GM10847 (cell line): ENCODE measurements around the gene COL8A1.

Source experiments
- POLR2A ChIP-seq: IDR thresholded peaks from 2 replicates; pipeline ENCODE4 v1.6.1; 2011; ENCODE audit not compliant: insufficient read length; ENCODE audit errors: extremely low read depth

Gene COL8A1

DNA sequence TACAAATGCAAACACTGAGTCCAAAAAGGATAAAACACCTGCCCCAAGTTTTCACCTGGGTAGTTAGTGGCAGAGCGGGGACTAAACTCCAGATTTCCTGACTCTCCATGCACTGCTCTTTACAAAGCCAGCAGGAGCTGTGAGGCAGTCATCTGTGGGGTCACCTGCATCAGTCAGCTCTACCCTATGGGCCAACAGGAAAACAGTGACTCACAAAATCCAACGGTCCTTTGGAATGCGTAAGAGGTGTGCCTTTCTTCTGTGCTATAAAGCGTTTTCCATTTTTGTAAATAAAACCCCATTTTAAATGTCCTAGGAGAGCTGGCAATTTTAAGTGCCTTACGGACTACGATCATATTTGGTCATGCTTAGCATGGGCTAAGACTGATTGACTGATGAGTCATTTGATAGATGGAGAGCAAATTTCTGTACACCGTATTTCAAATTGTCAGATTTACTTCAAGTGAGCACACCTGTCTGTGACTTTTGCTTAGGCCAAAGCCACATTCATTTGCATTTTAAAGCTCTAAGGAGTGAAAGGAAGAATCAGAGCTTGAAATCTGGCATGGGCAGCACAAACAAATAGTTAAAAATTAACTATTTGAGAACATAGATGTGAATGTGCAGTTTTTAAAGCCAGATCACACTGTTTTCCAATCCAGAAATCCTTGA is 4.4 kb upstream of the COL8A1 start:
- TF ChIP-seq POLR2A = no peak

DNA sequence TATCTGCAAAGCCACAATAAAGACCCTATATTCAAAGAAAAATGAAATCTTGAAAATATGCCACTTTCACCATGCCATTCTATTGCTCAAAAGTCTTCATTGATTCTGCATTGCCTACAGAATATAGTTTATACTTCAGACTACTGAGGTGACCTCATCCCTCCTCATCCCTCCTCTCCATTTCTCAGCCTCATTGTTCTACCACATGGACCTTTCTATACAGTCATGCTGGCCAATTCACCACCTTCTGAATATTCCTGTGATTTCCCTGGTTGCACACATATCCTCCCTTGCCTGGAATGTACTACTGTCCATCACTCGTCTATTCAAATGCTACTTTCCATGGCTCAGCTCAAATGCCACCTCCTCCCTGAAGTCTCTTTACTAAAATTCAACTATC is 3.5 kb upstream of the COL8A1 start:
- TF ChIP-seq POLR2A = no peak

DNA sequence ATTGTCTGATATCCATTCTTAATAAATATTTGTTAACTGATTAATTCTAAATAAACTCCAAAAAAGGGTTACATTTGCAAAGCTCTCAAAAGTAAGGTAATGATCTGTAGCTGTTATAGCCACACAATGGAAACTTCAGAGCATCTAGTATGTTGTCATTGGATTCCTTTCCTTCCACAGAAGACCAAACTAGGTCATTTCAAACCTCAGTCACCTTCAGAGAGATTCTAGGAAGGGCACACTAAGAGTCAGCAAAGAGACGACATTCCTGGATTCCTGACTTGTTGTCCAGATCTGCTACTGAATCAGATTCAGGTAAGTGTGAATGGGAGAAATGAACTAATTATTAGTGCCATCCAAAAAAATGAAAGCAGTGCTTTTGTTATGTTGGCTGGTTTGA is 3.0 kb upstream of the COL8A1 start:
- no peak for TF ChIP-seq POLR2A

DNA sequence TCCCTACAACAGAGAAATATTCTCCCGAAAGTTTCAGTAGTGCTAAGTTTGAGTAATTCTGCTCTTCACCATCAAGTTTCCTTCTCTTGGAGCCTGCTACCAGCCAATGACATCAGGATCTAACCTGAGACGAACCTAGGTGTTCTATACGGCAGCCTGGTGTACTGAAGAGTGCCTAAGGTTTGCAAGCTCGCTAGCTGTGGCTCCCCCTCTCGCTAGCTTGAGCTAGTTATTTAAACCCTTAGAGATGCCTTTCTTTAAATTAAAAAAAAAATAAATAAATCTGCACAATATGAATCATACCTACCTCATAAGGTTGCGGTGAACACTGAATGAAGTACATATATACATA is 1.4 kb upstream of the COL8A1 start:
- no peak for TF ChIP-seq POLR2A

DNA sequence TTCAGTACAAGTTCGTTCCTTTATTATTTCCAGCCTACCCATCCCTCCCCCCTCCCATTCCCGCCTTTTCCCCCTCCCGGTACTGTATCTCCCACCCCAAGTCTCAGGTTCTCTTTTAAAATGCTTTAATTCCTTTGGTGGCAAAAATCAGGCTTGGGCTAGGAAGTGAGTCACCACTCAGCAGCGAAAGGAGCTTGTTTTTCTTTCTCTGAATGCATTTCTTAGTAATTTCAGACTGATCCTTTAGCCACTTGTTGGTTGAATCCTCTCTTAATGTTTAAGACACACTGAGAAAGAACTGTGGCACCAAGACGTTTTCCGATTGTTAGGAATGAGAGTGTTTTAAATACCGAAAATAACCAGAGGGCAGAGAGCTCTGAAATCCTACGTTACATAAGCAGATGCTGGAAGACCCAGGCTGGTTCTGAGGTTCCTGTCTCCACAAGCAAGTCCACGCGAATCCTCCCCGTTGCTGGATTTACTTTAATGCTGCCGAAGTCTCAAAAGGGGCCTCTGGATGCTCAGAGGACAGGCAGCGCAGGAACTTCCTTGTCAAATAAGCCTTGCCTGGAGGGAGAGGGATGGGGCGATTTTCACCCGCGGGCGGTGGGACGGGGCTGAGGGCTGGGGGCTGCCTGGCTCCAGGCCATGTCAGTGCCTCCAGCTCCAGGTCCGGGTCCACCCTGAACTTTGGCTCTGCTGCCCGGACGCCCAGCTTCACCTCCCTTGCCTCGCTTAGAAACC is 854 bp upstream of the COL8A1 start:
- TF ChIP-seq POLR2A = no peak

DNA sequence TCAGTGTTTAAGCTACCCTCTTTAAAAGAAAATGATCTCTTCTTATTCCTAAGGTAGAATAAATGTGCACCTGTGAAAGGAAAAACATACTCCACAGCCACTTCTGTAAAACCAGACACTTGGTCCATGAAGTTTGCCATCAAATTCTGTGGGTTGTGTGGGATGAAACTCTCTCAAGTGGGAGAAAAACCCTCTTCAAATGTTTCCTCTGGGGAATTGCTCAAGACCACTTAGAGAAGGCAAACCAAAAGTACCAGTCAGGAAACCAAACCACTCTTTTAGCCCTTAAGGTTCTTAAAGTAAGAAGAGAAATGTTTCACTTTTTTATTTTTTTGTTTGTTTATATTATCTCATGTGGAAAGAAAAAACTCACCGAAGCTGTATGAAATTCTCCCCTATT is 1.2 kb downstream of the COL8A1 start:
- no peak for TF ChIP-seq POLR2A

DNA sequence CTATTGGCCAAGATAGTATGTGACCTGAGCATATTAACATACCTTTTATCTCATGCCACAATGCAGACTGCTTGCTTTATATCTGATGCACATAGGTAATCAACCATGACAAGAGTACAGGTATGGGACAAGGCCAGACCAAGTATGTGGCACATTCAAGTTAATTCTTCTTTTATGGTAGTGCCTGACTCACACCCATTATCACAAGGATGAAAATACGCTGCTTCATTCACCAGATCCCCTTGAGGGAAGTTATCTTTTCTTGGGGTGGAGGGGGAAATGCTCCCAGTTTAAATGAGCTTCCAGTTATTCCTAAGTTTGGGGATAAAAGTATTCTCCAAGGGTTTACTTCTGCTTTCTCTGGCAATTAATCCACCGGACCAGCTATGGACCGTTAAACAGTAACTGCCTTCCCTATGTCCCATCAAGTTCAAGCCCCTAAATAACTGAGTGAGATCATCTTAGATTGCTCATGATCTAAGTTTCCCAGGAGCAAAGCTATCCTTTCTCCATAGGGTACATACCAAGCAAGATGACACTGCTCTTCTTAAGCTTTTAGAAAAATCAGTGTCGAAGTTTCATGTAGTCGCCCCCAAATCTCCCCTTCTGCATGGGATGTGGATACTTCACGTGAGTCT is 1.9 kb downstream of the COL8A1 start:
- no peak for TF ChIP-seq POLR2A

DNA sequence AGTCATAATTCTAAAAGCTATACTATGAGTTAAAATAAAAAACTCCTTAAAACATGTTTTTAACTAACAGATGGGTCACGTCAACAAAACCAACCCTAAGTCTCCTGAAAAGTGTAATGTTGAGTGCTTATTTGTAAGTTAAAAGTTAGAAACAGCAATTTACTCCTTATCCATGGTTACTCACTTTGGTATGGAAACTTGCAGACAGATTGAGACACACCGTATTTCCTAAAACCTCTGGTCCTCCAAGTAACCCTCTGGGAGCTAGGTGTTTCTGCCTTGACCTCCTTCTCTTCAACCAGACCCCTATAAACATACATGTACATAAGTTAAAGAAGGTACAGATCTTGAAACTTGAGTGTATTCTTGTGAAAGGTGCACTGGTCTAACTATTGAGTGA is 3.1 kb downstream of the COL8A1 start:
- TF ChIP-seq POLR2A = no peak

DNA sequence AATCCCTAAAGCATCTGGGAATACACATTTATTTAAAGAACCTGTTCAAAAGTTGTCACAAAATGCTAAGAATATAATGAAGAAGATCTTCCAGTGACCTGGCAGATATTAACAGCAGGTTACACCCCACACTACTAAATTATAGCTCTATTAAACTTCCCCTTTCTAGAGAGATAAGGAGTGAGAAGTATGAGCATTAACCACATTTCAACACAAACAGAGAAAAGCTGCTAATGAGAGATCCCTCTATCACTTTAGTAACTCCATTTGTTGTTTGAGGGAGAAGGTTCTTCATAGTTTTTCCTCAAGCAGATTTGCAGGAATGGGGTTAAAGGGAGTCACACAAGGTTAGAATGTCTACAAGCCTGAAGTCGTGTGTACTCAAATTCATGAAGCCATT is 3.6 kb downstream of the COL8A1 start:
- no peak for TF ChIP-seq POLR2A

DNA sequence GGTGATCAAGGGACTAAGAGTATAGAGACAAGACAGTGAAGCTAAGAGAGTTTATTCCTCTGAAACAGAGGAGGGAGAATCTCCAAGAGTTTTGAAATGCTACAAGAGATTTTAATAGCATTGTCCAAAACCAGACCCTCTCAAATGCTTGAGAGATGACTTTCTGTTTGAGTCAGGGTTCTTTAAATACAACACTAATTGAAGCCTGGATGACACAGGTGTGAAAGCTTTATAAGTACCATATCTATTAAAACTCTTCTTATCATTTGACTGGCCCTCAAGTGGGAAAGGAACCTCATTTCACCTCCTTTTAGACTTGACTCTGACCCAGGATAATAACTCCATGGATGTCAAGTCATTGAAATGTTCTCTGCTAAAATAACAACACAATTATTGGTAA is 5.6 kb downstream of the COL8A1 start:
- no peak for TF ChIP-seq POLR2A

DNA sequence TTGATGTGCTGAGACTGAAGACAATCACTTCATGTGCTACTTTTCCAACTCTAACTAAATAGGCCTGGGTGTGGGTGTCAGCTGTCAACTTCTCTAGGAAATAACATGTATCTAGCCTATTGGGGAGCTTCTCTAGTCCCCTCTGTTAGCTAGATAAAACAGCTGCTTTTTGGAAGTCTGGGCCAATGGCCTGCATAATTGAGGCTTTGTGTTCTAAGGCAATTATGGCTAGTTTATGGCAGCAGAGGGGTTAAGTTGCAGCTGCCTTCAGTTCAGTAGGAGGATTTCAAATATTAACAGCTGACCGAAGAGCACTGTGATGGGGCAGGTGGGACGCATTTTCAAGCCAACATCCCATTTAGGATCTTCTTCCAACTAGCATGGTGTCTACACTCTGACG is 6.4 kb downstream of the COL8A1 start:
- TF ChIP-seq POLR2A = no peak

DNA sequence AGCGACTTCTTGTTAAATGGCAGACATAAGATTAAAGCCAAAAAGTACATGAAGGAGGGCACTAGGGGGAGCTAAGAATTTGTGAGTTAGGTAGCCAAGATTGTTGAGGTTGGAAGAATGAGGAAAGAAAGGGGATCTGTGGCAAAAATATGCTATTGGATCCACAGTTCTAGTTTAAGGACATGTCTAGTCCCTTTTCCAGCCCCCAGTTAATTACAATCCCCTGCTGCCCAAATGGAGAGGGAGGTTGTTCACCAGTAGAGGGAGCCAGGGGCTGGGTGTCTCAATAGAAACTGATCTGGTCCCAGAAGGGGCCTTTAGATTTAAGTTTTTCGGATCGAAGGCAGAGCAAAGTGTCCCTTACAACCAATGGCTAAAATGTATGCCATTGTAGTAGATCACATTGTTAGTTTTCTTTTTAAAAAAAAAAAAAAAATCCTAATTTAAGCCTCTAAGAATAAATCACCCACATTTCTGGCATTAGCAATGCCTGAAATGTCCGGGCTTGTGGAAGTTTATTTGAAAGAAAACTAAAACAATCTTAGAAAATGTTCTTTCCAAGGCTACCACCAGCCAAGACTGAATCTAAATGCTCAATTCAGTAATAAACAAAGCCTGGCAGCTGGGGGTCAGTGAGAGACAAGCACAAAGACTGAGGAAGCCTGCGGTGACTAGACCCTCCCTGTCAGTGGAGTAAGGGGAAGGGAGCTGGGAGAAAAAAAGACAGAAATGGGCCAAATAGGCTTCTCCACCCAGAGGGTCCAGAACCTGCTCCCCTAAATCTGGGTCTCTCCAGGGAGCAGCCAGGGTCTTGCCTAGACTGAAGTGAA is 7.1 kb downstream of the COL8A1 start:
- no peak for TF ChIP-seq POLR2A

DNA sequence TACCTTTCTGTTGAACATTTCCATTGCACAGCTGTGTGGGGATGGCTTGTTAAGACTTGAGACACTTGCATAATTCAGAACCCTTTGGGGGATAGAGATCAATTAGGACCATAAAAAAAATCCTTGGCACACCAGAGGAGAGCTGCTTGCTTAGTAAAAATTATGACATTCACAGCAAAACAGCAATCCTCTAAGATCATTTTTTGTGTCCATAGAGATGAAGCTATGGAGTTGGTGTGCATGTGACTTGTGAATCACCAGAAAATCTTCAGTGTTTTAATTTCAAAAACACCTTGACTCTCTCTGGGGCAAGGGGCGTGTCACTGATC is 7.7 kb downstream of the COL8A1 start:
- TF ChIP-seq POLR2A = no peak

DNA sequence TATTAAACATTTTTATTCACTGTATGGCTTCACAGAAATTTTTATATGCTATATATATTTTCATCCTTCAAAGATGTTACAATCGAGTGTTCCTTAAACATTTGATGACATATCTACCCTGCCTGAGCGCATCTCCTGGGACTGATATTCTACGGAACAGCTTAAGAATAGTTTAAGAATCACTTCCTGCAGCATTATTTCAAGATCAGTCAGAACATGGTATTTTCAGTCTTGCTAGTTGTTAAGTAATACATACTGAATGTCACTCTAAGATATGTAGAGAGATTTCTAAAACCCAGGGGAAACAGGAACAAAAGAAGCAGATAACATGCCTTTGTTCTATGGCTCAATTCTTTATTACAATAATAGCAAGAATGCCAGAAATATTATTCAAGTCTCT is 8.7 kb downstream of the COL8A1 start:
- TF ChIP-seq POLR2A = no peak

DNA sequence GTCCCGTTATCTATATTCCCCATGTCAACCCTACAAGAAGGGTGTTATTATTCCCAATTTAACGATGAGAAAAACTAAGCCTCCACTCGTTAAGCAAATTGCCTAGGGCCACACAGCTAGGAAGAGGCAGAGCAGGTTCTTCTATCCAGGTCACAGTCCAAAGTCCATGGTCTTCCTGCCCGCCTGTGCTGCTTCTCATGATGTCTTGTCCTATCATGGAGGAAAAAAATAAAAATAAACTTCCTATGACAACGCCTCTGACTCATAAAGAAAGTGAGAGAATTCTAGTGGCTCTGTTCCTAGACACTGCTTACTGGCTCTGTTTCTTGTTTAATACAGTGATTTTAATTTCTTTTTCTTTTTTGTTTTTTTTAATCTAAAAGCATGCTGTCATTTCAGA is 9.7 kb downstream of the COL8A1 start:
- TF ChIP-seq POLR2A = no peak

DNA sequence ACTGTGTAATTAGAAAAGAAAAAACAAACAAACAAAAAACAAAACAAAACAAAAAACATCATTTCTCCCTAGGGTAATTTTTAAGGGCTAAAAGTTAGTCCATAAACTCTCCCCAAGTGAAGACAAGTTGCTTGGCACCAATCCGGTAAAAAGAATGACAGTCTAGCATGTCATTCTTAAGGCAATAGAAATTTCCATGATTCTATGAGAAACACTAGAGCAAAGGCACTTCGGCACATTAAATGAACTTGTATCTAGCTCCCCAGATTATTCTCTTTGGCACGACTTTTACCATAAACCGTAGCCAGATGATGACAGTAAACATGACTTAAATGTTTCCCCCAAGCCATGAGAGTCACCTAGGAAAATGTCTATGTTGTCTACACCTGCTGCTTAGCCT is 10.1 kb downstream of the COL8A1 start:
- no peak for TF ChIP-seq POLR2A
